Gastrocnemius medialis (tissue), 4 donors: ENCODE results near the gene OR51L1.
"Not testable (repeated sequence)": the region's sequence is repeated elsewhere in the genome, so short reads cannot be mapped to it uniquely, and the experiment has no call there.

ENCODE experiments used
- CTCF ChIP-seq, 5 experiments: fragments of 450-650 bp in 3 of 5; fragments of 200-600 bp in 2 of 5; sonication (generic) in 2 of 5; IDR thresholded peaks in 4 of 5; conservative IDR thresholded peaks in 1 of 5; 1 replicate in 4 of 5; 2 replicates in 1 of 5; pipeline ENCODE4 v1.5.1; 2016 to 2019; ENCODE audit warnings: antibody characterized with exemption in 5 of 5, mild to moderate bottlenecking in 3 of 5, moderate library complexity in 3 of 5
- POLR2A ChIP-seq, 2 donors: fragments of 450-650 bp; IDR thresholded peaks; one replicate each; pipeline ENCODE4 v1.6.1; 2017; ENCODE audit warnings: antibody characterized with exemption in 2 of 2, mild to moderate bottlenecking in 2 of 2, moderate library complexity in 2 of 2

- TF ChIP-seq CTCF (IDR thresholded peaks at IDR 0.05 in 4 of 5, conservative IDR thresholded peaks at IDR 0.05 in 1 of 5); POLR2A (IDR thresholded peaks at IDR 0.05): not testable (repeated sequence)
Measured at GRCh38 chr11:4955613-4956012, 39.0 kb upstream of the OR51L1 start, which contains the start of gene OR51A2.
